Effector memory CD4-positive, alpha-beta T cell (primary cell): ENCODE measurements around the gene IL1R1.

ENCODE experiments used
- DNase-seq, 3 donors: peaks; one replicate each; pipeline ENCODE4 v3.0.0-alpha.2; 2020
- H3K27ac ChIP-seq: 2 replicates; pipeline ENCODE4 v1.7.0; 2013; ENCODE audit warnings: mild to moderate bottlenecking, low read length, moderate library complexity; ENCODE audit not compliant: insufficient read depth, poor library complexity, severe bottlenecking
- H3K27me3 ChIP-seq: replicated peaks from 2 replicates; pipeline ENCODE4 v1.7.0; 2013; ENCODE audit warnings: mild to moderate bottlenecking, low read length; ENCODE audit not compliant: insufficient read depth, control insufficient read depth, poor library complexity, severe bottlenecking
- H3K36me3 ChIP-seq: 2 replicates; pipeline ENCODE4 v1.7.0; 2013; ENCODE audit warnings: mild to moderate bottlenecking, low read length, moderate library complexity; ENCODE audit not compliant: control insufficient read depth, insufficient read depth
- H3K4me1 ChIP-seq: 2 replicates; pipeline ENCODE4 v1.7.0; 2013; ENCODE audit warnings: low read length, mild to moderate bottlenecking; ENCODE audit not compliant: control insufficient read depth, insufficient read depth, poor library complexity, severe bottlenecking
- H3K4me3 ChIP-seq: 2 replicates; pipeline ENCODE4 v1.7.0; 2013; ENCODE audit warnings: low read length, low read depth, mild to moderate bottlenecking; ENCODE audit not compliant: insufficient read depth, poor library complexity, severe bottlenecking
- H3K9me3 ChIP-seq: 2 replicates; pipeline ENCODE4 v1.7.0; 2013; ENCODE audit warnings: mild to moderate bottlenecking, low read length, moderate library complexity; ENCODE audit not compliant: control insufficient read depth

The IL1R1 gene

GRCh38 chr2:102145934-102146333 lies 3.4 kb downstream of the IL1R1 start:
- Histone ChIP-seq H3K4me1 (no peaks in the 10 kb centered on the region), H3K9me3 (peaks cover 8% of the 10 kb centered on the region), H3K27me3 (peaks cover 2% of the 10 kb centered on the region), H3K4me3 (no peak overlapping the region), H3K36me3 (no peaks in the 10 kb centered on the region), H3K27ac (no peak overlapping the region)
- DNase-seq, result no peak

- H3K4me3 ChIP-seq, result no peak overlapping the region
- H3K27ac ChIP-seq, result no peak overlapping the region
- H3K27me3 ChIP-seq, result peaks cover 2% of the 10 kb centered on the region
- no peaks in the 10 kb centered on the region for H3K4me1 ChIP-seq
- no peaks in the 10 kb centered on the region for H3K36me3 ChIP-seq
- H3K9me3 ChIP-seq, result peaks cover 8% of the 10 kb centered on the region
- no peak for DNase-seq
These were observed 5.4 kb downstream of the IL1R1 start for GRCh38 chr2:102147935-102148334.

- H3K27me3 ChIP-seq, result no peaks in the 10 kb centered on the region
- H3K4me1 ChIP-seq, result no peaks in the 10 kb centered on the region
- H3K27ac ChIP-seq, result no peak overlapping the region
- H3K36me3 ChIP-seq, result no peaks in the 10 kb centered on the region
- H3K9me3 ChIP-seq, result peaks cover 8% of the 10 kb centered on the region
- no peak for DNase-seq
- no peak overlapping the region for H3K4me3 ChIP-seq
These were observed 6.7 kb downstream of the IL1R1 start for GRCh38 chr2:102149243-102149642.

- no peak for DNase-seq
- Histone ChIP-seq H3K4me3 (no peak overlapping the region), H3K27me3 (no peaks in the 10 kb centered on the region), H3K4me1 (no peaks in the 10 kb centered on the region), H3K36me3 (no peaks in the 10 kb centered on the region), H3K27ac (no peak overlapping the region), H3K9me3 (peaks cover 8% of the 10 kb centered on the region)
These were observed 7.3 kb downstream of the IL1R1 start for GRCh38 chr2:102149644-102150455.

- Histone ChIP-seq H3K27ac (no peak overlapping the region), H3K36me3 (no peaks in the 10 kb centered on the region), H3K4me1 (no peaks in the 10 kb centered on the region), H3K27me3 (no peaks in the 10 kb centered on the region), H3K4me3 (no peak overlapping the region), H3K9me3 (no peaks in the 10 kb centered on the region)
- no peak for DNase-seq
These were observed 11.8 kb downstream of the IL1R1 start for GRCh38 chr2:102154364-102154763.

- no peaks in the 10 kb centered on the region for H3K4me1 ChIP-seq
- no peak for DNase-seq
These were observed 12.6 kb downstream of the IL1R1 start for GRCh38 chr2:102154946-102155702.

GRCh38 chr2:102155703-102156515 lies 13.4 kb downstream of the IL1R1 start:
- no peaks in the 10 kb centered on the region for H3K9me3 ChIP-seq
- H3K27me3 ChIP-seq, result no peaks in the 10 kb centered on the region
- no peaks in the 10 kb centered on the region for H3K4me1 ChIP-seq
- H3K27ac ChIP-seq, result no peak overlapping the region
- DNase-seq, result no peak
- H3K4me3 ChIP-seq, result no peak overlapping the region
- no peaks in the 10 kb centered on the region for H3K36me3 ChIP-seq

More at GRCh38 chr2:102154946-102155702, 12.6 kb downstream of the IL1R1 start:
- no peaks in the 10 kb centered on the region for H3K36me3 ChIP-seq
- H3K4me3 ChIP-seq, result no peak overlapping the region
- H3K27ac ChIP-seq, result no peak overlapping the region
- H3K27me3 ChIP-seq, result no peaks in the 10 kb centered on the region
- H3K9me3 ChIP-seq, result no peaks in the 10 kb centered on the region

GRCh38 chr2:102158011-102158755 lies 15.6 kb downstream of the IL1R1 start:
- H3K27ac ChIP-seq, result no peak overlapping the region
- H3K4me3 ChIP-seq, result no peak overlapping the region
- H3K27me3 ChIP-seq, result no peaks in the 10 kb centered on the region
- no peak for DNase-seq
- H3K4me1 ChIP-seq, result no peaks in the 10 kb centered on the region
- H3K9me3 ChIP-seq, result no peaks in the 10 kb centered on the region
- no peaks in the 10 kb centered on the region for H3K36me3 ChIP-seq

- Histone ChIP-seq H3K27me3 (no peaks in the 10 kb centered on the region), H3K9me3 (no peaks in the 10 kb centered on the region), H3K27ac (no peak overlapping the region), H3K36me3 (no peaks in the 10 kb centered on the region), H3K4me1 (no peaks in the 10 kb centered on the region), H3K4me3 (no peak overlapping the region)
- DNase-seq, result no peak
These were observed 16.7 kb downstream of the IL1R1 start for GRCh38 chr2:102159295-102159694.
